HepG2 (cell line): ENCODE measurements around the gene BUB1B. TPM values are rescaled to one million over a fixed set of nuclear protein-coding genes. Genes with fewer than 3 reads are reported as not detected.
A peak's percentile ranks its signal among the peaks of the same experiment; 100 is the strongest.

Experiments
- CSRNP2 ChIP-seq: sonication (generic); formaldehyde crosslinking; conservative IDR thresholded peaks from 2 replicates; pipeline ENCODE4 v1.8.0; 2022; ENCODE audit warnings: low read depth, missing genetic modification reagents
- FLYWCH1 ChIP-seq: sonication (generic); formaldehyde crosslinking; IDR thresholded peaks from 2 replicates; pipeline ENCODE4 v1.8.1; 2023; ENCODE audit warnings: mild to moderate bottlenecking, missing genetic modification reagents
- GZF1 ChIP-seq: sonication (generic); formaldehyde crosslinking; IDR thresholded peaks from 2 replicates; pipeline ENCODE4 v1.5.1; 2020; ENCODE audit warnings: mild to moderate bottlenecking, missing genetic modification reagents
- JDP2 ChIP-seq: sonication (generic); formaldehyde crosslinking; IDR thresholded peaks from 2 replicates; pipeline ENCODE4 v1.8.1; 2022; ENCODE audit warnings: missing genetic modification reagents, borderline replicate concordance
- PCBP2 ChIP-seq: fragments of 200-400 bp; formaldehyde crosslinking; optimal IDR thresholded peaks from 2 replicates; pipeline ENCODE3; 2018; ENCODE audit warnings: low read length, low read depth; ENCODE audit not compliant: poor library complexity, severe bottlenecking
- SRF ChIP-seq: IDR thresholded peaks from 2 replicates; pipeline ENCODE4 v1.6.1; 2011; ENCODE audit warnings: mild to moderate bottlenecking, low read depth, low read length, moderate library complexity
- ZBTB7B ChIP-seq: sonication (generic); formaldehyde crosslinking; IDR thresholded peaks from 2 replicates; pipeline ENCODE4 v1.4.0; 2020; ENCODE audit warnings: missing genetic modification reagents
- ZNF180 ChIP-seq: sonication (generic); formaldehyde crosslinking; IDR thresholded peaks from 2 replicates; pipeline ENCODE4 v1.4.0; 2020; ENCODE audit warnings: low read depth, missing genetic modification reagents, borderline replicate concordance
- ZNF207 ChIP-seq: fragments of 450-650 bp; IDR thresholded peaks from 2 replicates; pipeline ENCODE4 v1.6.1; 2016; ENCODE audit warnings: antibody characterized with exemption, borderline replicate concordance
- ZNF282 ChIP-seq: fragments of 450-650 bp; IDR thresholded peaks from 2 replicates; pipeline ENCODE4 v1.6.1; 2018; ENCODE audit not compliant: partially characterized antibody
- ZNF318 ChIP-seq: sonication (generic); formaldehyde crosslinking; IDR thresholded peaks from 2 replicates; pipeline ENCODE4 v1.4.0; 2020; ENCODE audit warnings: mild to moderate bottlenecking, missing genetic modification reagents
- ZNF503 ChIP-seq: sonication (generic); formaldehyde crosslinking; IDR thresholded peaks from 2 replicates; pipeline ENCODE4 v1.4.0; 2020; ENCODE audit warnings: missing genetic modification reagents
- ZNF878 ChIP-seq: sonication (generic); formaldehyde crosslinking; IDR thresholded peaks from 2 replicates; pipeline ENCODE4 v1.8.1; 2023; ENCODE audit warnings: mild to moderate bottlenecking, missing genetic modification reagents, moderate library complexity
- polyA plus RNA-seq, 8 experiments: library from polyadenylated mRNA; depleted of rRNA in 3 of 8; stranded (reverse) in 7 of 8; unstranded in 1 of 8; fragments of >200 nt; fragmentation: Illumina TruSeq in 4 of 8; extraction: Trizol in 4 of 8; gene quantifications; 2 replicates each; pipeline versions ENCODE4 v1.2.1 to v1.2.3, GENCODE V29; 2011 to 2016; ENCODE audit warnings: low read depth in 4 of 8, missing spikeins in 1 of 8, mixed read lengths in 1 of 8; ENCODE audit not compliant: insufficient read depth in 1 of 8
- total RNA-seq, 5 experiments: library from RNA; depleted of rRNA; stranded (reverse); fragments of >200 nt; fragmentation: Illumina TruSeq; extraction: Trizol; gene quantifications; 2 replicates each; pipeline ENCODE4 v1.2.3, GENCODE V29; 2016; ENCODE audit warnings: low read depth in 1 of 5

Gene BUB1B
- total and polyA plus RNA-seq, 2 of the 13 experiments (the other 11 are each of a cell fraction or from before 2014, with no cell fraction given): 26.2 to 63.5 TPM

GRCh38 chr15:40160689-40161688, at the start of gene BUB1B (continued):
- no peak for TF ChIP-seq ZNF318 (CRISPR knock-in tag)
- TF ChIP-seq PCBP2: no peak
- TF ChIP-seq ZNF878: peak; percentile 94
- no peak for TF ChIP-seq GZF1 (CRISPR knock-in tag)
- TF ChIP-seq JDP2 (CRISPR knock-in tag): no peak; the same call in 1 of the 2 replicates
- no peak for TF ChIP-seq ZNF503 (CRISPR knock-in tag)
- TF ChIP-seq SRF: peak; percentile 43; the same call in 1 of the 2 replicates
- no peak for TF ChIP-seq ZNF180 (CRISPR knock-in tag)
- no peak for TF ChIP-seq ZNF207
- no peak for TF ChIP-seq CSRNP2 (CRISPR knock-in tag)
- 0 out of 2 replicates have a peak, but pooled peaks have one; percentile 10 for TF ChIP-seq ZBTB7B (CRISPR knock-in tag)
- no peak for TF ChIP-seq ZNF282
- TF ChIP-seq FLYWCH1 (CRISPR knock-in tag): no peak
